PC-3 (cell line): ENCODE data around the gene PHTF2. TPM values are rescaled to one million over a fixed set of nuclear protein-coding genes. Genes with fewer than 3 reads are reported as not detected.

ENCODE experiments used
- ATAC-seq: fragments of 200-7000 bp; cut with Tn5 transposase; 2 replicates; pipeline ENCODE4 v1.9.1; 2020; ENCODE audit warnings: mild to moderate bottlenecking, moderate library complexity
- BruUV-seq: library from RNA; stranded (reverse); fragments of 400-500 nt; replicated peaks from 2 replicates; lab custom pipeline; 2021; lab: Mats Ljungman, UMichigan
- CTCF ChIA-PET: fragments of 300-600 bp; sonication (Branson Sonifier 250); formaldehyde crosslinking; loops from one replicate; lab custom pipeline; 2022; ENCODE audit warnings: antibody characterized with exemption; lab: Charles Lee
- POLR2A ChIA-PET: fragments of 300-600 bp; sonication (Branson Sonifier 250); formaldehyde crosslinking; loops from one replicate; lab custom pipeline; 2022; ENCODE audit warnings: antibody characterized with exemption; ENCODE audit not compliant: unreplicated experiment; lab: Charles Lee
- DNase-seq: peaks from one replicate; pipeline ENCODE4 v3.0.0-alpha.2; 2015
- H2AFZ ChIP-seq: fragments of 300-600 bp; sonication (generic); 2 replicates; pipeline ENCODE4 v1.6.0; 2016; ENCODE audit warnings: antibody characterized with exemption, low read length
- H3F3A ChIP-seq: fragments of 300-600 bp; sonication (generic); one replicate; pipeline ENCODE4 v1.6.0; 2017; ENCODE audit warnings: antibody characterized with exemption, low read length, control low read depth, mild to moderate bottlenecking; ENCODE audit not compliant: unreplicated experiment
- H3K27ac ChIP-seq: fragments of 300-600 bp; sonication (generic); 2 replicates; pipeline ENCODE4 v1.5.1; 2016; ENCODE audit warnings: mild to moderate bottlenecking, low read length
- H3K27me3 ChIP-seq: fragments of 300-600 bp; sonication (generic); 2 replicates; pipeline ENCODE4 v1.6.1; 2016; ENCODE audit warnings: low read length, mixed read lengths
- H3K36me3 ChIP-seq: fragments of 300-600 bp; sonication (generic); 2 replicates; pipeline ENCODE4 v1.6.1; 2016; ENCODE audit warnings: low read depth, mixed run types, low read length, mixed read lengths
- H3K4me1 ChIP-seq: fragments of 300-600 bp; sonication (generic); 2 replicates; pipeline ENCODE4 v1.5.1; 2016; ENCODE audit warnings: low read length; ENCODE audit not compliant: insufficient read depth
- H3K4me2 ChIP-seq: fragments of 300-600 bp; sonication (generic); 2 replicates; pipeline ENCODE4 v1.6.0; 2016; ENCODE audit warnings: low read length
- H3K4me3 ChIP-seq: fragments of 300-600 bp; sonication (generic); 2 replicates; pipeline ENCODE4 v1.5.1; 2016; ENCODE audit warnings: mild to moderate bottlenecking, low read length, mixed read lengths
- H3K79me2 ChIP-seq: fragments of 300-600 bp; sonication (generic); 2 replicates; pipeline ENCODE4 v1.6.1; 2017; ENCODE audit warnings: low read length, mixed read lengths
- H3K9ac ChIP-seq: fragments of 300-600 bp; sonication (generic); 2 replicates; pipeline ENCODE4 v1.6.0; 2016; ENCODE audit warnings: mild to moderate bottlenecking, low read length
- H3K9me2 ChIP-seq: fragments of 300-600 bp; sonication (generic); replicated peaks from 2 replicates; pipeline ENCODE4 v1.6.1; 2016; ENCODE audit warnings: mixed run types, low read length, mixed read lengths
- H3K9me3 ChIP-seq: fragments of 300-600 bp; sonication (generic); 2 replicates; pipeline ENCODE4 v1.6.1; 2016; ENCODE audit warnings: low read length, mixed read lengths
- H4K20me1 ChIP-seq: fragments of 300-600 bp; sonication (generic); 2 replicates; pipeline ENCODE4 v1.6.1; 2016; ENCODE audit warnings: low read length, mixed read lengths
- EZH2 ChIP-seq: fragments of 300-600 bp; sonication (generic); IDR thresholded peaks from one replicate; pipeline ENCODE4 v1.6.1; 2017; ENCODE audit warnings: antibody characterized with exemption, mild to moderate bottlenecking, low read length; ENCODE audit not compliant: unreplicated experiment
- EZH2phosphoT487 ChIP-seq: fragments of 300-600 bp; sonication (generic); IDR thresholded peaks from 2 replicates; pipeline ENCODE4 v1.6.1; 2018; ENCODE audit warnings: mild to moderate bottlenecking, antibody characterized with exemption, low read length, borderline replicate concordance
- intact Hi-C: fragments of 100-400 bp; cut with micrococcal nuclease; formaldehyde crosslinking; loops from 2 replicates; pipeline ENCODE4 v1.9.0; 2023
- total RNA-seq: library from RNA; depleted of rRNA; stranded (reverse); fragments of >200 nt; gene quantifications from 2 replicates; pipeline ENCODE4 v1.2.3, GENCODE V29; 2014
- TF ChIP-seq, protein P1 (sequence below): fragments of 300-600 bp; sonication (generic); conservative IDR thresholded peaks from 2 replicates; pipeline ENCODE4 v1.5.1; 2017; ENCODE audit warnings: antibody characterized with exemption, low read depth, mild to moderate bottlenecking, low read length

The PHTF2 gene
- total RNA-seq, 1 experiment from 2014 or later: 20.4 TPM

DNA sequence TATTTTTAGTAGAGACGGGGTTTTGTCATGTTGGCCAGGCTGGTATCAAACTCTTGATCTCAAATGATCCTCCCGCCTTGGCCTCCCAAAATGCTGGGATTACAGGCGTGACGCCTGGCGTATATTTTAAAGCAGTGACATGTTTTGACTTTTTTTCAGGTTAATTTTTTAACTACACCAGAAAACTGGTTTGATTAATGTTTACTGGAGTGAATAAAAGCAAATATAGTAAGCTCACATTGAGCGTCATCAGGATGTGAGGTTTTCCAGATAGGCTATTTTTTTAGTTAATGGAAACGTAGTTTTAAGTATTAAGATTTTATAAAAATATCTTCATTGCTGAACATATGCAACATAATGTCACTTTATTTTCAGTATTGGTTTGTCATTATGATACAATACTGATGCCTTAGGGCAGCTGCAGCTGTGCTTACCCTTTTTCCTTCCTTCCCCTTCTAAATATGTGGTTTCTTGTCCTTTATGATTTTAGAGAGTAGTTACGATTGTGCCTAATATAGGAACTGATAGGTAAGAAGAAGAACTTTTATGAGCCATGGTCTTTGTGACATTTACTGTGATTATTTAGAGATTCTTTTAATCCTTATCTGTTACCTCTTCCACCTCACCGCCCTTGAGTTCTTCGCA, 37.6 kb upstream of the PHTF2 start:
- ChIA-PET CTCF (no interaction called here), POLR2A (no interaction called here)
- H3K9me2 ChIP-seq: no peaks in the 10 kb centered on the region
- intact Hi-C loops: no loop called here
- no peak for TF ChIP-seq EZH2phosphoT487
- TF ChIP-seq, protein P1, sequence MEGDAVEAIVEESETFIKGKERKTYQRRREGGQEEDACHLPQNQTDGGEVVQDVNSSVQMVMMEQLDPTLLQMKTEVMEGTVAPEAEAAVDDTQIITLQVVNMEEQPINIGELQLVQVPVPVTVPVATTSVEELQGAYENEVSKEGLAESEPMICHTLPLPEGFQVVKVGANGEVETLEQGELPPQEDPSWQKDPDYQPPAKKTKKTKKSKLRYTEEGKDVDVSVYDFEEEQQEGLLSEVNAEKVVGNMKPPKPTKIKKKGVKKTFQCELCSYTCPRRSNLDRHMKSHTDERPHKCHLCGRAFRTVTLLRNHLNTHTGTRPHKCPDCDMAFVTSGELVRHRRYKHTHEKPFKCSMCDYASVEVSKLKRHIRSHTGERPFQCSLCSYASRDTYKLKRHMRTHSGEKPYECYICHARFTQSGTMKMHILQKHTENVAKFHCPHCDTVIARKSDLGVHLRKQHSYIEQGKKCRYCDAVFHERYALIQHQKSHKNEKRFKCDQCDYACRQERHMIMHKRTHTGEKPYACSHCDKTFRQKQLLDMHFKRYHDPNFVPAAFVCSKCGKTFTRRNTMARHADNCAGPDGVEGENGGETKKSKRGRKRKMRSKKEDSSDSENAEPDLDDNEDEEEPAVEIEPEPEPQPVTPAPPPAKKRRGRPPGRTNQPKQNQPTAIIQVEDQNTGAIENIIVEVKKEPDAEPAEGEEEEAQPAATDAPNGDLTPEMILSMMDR: no peak
- no peak for TF ChIP-seq EZH2
- H3K79me2 ChIP-seq: peaks cover 12% of the 10 kb centered on the region; the same call in 1 of the 2 replicates
- no peaks in the 10 kb centered on the region for H3K4me1 ChIP-seq
- no peak overlapping the region for H3K27ac ChIP-seq
- H3K4me2 ChIP-seq: no peak overlapping the region
- no peak overlapping the region for H3K4me3 ChIP-seq
- no peaks in the 10 kb centered on the region for H3K36me3 ChIP-seq
- H2AFZ ChIP-seq: no peak overlapping the region
- H3K9ac ChIP-seq: no peak overlapping the region
- no peaks in the 10 kb centered on the region for H3F3A ChIP-seq
- no peaks in the 10 kb centered on the region for H4K20me1 ChIP-seq
- ATAC-seq (no peak), DNase-seq (no peak)
- no peaks in the 10 kb centered on the region for H3K9me3 ChIP-seq
- H3K27me3 ChIP-seq: no peaks in the 10 kb centered on the region
- no TSS peak for BruUV-seq

DNA sequence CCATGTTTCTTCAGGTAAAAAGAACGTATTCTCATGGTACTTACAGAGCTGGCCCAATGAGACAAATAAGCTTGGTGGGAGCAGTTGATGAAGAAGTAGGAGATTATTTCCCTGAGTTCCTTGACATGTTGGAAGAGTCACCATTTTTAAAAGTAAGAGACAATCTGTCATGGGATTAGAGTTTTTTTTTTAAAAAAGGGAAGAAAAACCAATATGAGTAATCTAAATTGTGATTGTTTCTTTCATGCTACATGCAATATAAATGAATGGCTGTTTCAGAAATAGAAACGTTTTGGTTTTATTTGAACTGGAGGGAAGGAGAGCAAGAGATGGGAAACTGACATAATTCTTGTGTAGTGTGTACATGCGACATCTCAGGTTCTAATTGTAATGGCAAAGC, 33.1 kb upstream of the PHTF2 start:
- ChIA-PET POLR2A (interaction anchor here (0.7 kb wide), 1 partner anchor 152 kb away, joined by 3 read pairs; no protein-coding TSS in a partner anchor), CTCF (no interaction called here)

DNA sequence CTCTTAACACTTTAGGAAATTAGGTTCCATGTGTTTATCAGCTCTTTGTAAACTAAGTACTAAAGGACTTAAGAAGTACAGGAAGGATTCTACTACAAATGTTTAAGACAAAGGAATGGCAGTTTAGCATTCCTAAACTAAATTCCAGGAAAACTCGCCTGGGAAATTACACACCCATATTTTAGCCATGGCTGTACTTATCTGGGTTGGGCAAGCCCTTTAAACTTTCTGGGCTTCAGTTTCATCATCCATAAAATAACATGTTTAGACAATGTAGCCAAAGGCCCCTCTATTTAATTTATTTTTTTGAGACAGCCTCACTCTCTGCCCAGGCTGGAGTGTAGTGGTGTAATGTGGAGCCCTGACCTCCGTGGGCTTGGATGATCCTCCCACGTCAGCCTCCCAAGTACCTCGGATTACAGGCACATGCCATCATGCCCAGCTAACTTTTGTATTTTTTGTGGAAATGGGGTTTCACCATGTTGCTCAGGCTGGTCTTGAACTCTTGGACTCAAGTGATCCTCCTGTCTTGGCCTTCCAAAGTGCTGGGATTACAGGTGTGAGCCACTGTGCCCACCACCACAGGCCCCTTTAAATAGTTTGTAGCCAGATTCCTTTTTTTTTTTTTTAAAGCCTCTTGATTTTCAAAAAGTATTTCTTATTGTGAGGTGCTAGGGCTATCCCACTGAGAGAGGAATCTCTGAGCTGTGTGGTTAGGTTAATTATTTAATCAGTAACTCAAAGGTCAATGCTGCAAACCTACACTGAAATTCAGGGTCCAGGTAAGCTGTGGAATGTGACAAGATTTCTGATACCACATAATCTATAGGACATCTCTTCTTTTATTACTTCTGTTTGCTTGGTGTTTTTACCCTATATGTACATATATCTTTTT, 32.4 kb upstream of the PHTF2 start:
- peaks cover 7% of the 10 kb centered on the region; the same call in 1 of the 2 replicates for H3K36me3 ChIP-seq
- H2AFZ ChIP-seq: no peak overlapping the region
- no peak overlapping the region for H3K4me3 ChIP-seq
- no peaks in the 10 kb centered on the region for H4K20me1 ChIP-seq
- H3K4me2 ChIP-seq: no peak overlapping the region
- H3K79me2 ChIP-seq: peaks cover 6% of the 10 kb centered on the region; the same call in 1 of the 2 replicates
- no peak for DNase-seq
- TF ChIP-seq, protein P1: no peak
- CTCF ChIA-PET: no interaction called here
- no peaks in the 10 kb centered on the region for H3F3A ChIP-seq
- intact Hi-C loops: no loop called here
- POLR2A ChIA-PET: interaction anchor here (0.7 kb wide), 1 partner anchor 151 kb away, joined by 3 read pairs; no protein-coding TSS in a partner anchor
- H3K27ac ChIP-seq: no peak overlapping the region
- no peak overlapping the region for H3K9ac ChIP-seq
- no peaks in the 10 kb centered on the region for H3K27me3 ChIP-seq
- H3K9me2 ChIP-seq: no peaks in the 10 kb centered on the region
- BruUV-seq: no TSS peak
- no peak for ATAC-seq
- H3K9me3 ChIP-seq: no peaks in the 10 kb centered on the region
- H3K4me1 ChIP-seq: no peaks in the 10 kb centered on the region

More for the DNA sequence above, 33.1 kb upstream of the PHTF2 start:
- Histone ChIP-seq H3K9me3 (no peaks in the 10 kb centered on the region), H3F3A (no peaks in the 10 kb centered on the region), H3K4me1 (no peaks in the 10 kb centered on the region), H3K4me2 (no peak overlapping the region), H3K4me3 (no peak overlapping the region), H3K27ac (no peak overlapping the region), H3K9ac (no peak overlapping the region), H2AFZ (no peak overlapping the region), H4K20me1 (no peaks in the 10 kb centered on the region), H3K79me2 (peaks cover 8% of the 10 kb centered on the region; the same call in 1 of the 2 replicates), H3K9me2 (no peaks in the 10 kb centered on the region), H3K27me3 (no peaks in the 10 kb centered on the region), H3K36me3 (peaks cover 7% of the 10 kb centered on the region; the same call in 1 of the 2 replicates)
- TF ChIP-seq EZH2: no peak
- no peak for ATAC-seq
- no TSS peak for BruUV-seq
- intact Hi-C loops: no loop called here
- DNase-seq: no peak
